Breast epithelium (tissue), 3 donors: ENCODE results near the gene FZR1.

Experiments used
- POLR2A ChIP-seq: fragments of 450-650 bp; IDR thresholded peaks from one replicate; pipeline ENCODE4 v1.6.1; 2016; ENCODE audit warnings: antibody characterized with exemption, mild to moderate bottlenecking, moderate library complexity
- POLR2AphosphoS5 ChIP-seq, 3 donors: sonication (generic); formaldehyde crosslinking; IDR thresholded peaks; one replicate each; pipeline ENCODE4 v1.6.1; 2017; ENCODE audit warnings: antibody characterized with exemption in 3 of 3
- TF ChIP-seq, protein P1 (sequence below), 3 donors: fragments of 450-650 bp; IDR thresholded peaks; one replicate each; pipeline ENCODE4 v1.5.1; 2016 to 2017; ENCODE audit warnings: antibody characterized with exemption in 3 of 3, mild to moderate bottlenecking in 3 of 3, moderate library complexity in 3 of 3

DNA sequence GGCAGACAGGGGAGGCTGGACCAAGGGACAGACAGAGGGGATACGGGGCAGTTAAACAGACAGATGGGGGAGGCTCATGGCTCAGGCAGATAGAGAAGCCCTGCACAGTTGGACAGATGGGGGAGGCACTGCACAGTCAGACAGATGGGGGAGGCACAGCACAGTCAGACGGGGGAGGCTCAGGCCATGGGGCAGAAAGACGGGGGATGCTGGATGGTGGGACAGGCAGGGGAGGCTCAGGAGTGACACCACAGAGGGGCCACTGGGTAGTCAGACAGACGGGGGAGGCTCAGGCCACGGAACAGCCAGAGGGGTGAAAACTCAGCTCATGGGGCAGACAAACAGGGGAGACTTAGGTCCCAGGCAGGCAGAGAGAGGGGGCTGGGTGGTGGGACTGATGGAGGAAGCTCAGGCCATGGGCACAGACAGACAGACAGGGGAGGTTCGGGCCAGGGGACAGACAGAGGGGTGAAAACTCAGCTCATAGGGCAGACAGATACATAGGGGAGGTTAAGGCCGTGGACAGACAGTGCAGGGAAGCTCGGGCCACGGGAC, 50.4 kb downstream of the FZR1 start:
- TF ChIP-seq, protein P1, sequence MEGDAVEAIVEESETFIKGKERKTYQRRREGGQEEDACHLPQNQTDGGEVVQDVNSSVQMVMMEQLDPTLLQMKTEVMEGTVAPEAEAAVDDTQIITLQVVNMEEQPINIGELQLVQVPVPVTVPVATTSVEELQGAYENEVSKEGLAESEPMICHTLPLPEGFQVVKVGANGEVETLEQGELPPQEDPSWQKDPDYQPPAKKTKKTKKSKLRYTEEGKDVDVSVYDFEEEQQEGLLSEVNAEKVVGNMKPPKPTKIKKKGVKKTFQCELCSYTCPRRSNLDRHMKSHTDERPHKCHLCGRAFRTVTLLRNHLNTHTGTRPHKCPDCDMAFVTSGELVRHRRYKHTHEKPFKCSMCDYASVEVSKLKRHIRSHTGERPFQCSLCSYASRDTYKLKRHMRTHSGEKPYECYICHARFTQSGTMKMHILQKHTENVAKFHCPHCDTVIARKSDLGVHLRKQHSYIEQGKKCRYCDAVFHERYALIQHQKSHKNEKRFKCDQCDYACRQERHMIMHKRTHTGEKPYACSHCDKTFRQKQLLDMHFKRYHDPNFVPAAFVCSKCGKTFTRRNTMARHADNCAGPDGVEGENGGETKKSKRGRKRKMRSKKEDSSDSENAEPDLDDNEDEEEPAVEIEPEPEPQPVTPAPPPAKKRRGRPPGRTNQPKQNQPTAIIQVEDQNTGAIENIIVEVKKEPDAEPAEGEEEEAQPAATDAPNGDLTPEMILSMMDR (IDR thresholded peaks at IDR 0.05) = no peak
- no peak for TF ChIP-seq POLR2A
- TF ChIP-seq POLR2AphosphoS5 (IDR thresholded peaks at IDR 0.05) = no peak
